Type B pancreatic cell (in vitro differentiated cells): ENCODE results near the gene STYX. TPM values are rescaled to one million over a fixed set of nuclear protein-coding genes. Genes with fewer than 3 reads are reported as not detected.

Source experiments
- DNase-seq: peaks from one replicate; pipeline ENCODE4 v3.0.0; 2021; ENCODE audit warnings: mixed read lengths; ENCODE audit not compliant: unreplicated experiment; ENCODE audit errors: extremely low spot score
- H3K27ac Mint-ChIP-seq: 2 replicates; pipeline ENCODE4 v1.8.0; 2021; ENCODE audit warnings: mild to moderate bottlenecking, mixed read lengths
- H3K27me3 Mint-ChIP-seq: 2 replicates; pipeline ENCODE4 v1.8.0; 2021; ENCODE audit warnings: mixed read lengths
- H3K36me3 Mint-ChIP-seq: 2 replicates; pipeline ENCODE4 v1.8.0; 2021; ENCODE audit warnings: mixed read lengths
- H3K4me1 Mint-ChIP-seq: one replicate; pipeline ENCODE4 v1.8.0; 2021; ENCODE audit warnings: mixed read lengths; ENCODE audit not compliant: unreplicated experiment
- H3K4me3 Mint-ChIP-seq: 2 replicates; pipeline ENCODE4 v1.8.0; 2021; ENCODE audit warnings: mild to moderate bottlenecking, mixed read lengths
- H3K9me3 Mint-ChIP-seq: 2 replicates; pipeline ENCODE4 v1.8.0; 2021; ENCODE audit warnings: mixed read lengths
- CTCF ChIP-seq: fragments of 200-600 bp; sonication (generic); conservative IDR thresholded peaks from 2 replicates; pipeline ENCODE4 v1.5.0; 2021; ENCODE audit warnings: antibody characterized with exemption, mild to moderate bottlenecking
- total RNA-seq: library from RNA; stranded (reverse); gene quantifications from 2 replicates; pipeline ENCODE4 v1.2.1, GENCODE V29; 2021; ENCODE audit warnings: low replicate concordance

STYX gene
- total RNA-seq, 1 donor from 2014 or later = 11.0 TPM

- H3K36me3 Mint-ChIP-seq = peaks cover 3% of the 10 kb centered on the region
- H3K27me3 Mint-ChIP-seq = no peaks in the 10 kb centered on the region
- H3K4me1 Mint-ChIP-seq = peaks cover 20% of the 10 kb centered on the region
- H3K9me3 Mint-ChIP-seq = no peaks in the 10 kb centered on the region
- no peak for TF ChIP-seq CTCF
- no peak for DNase-seq
- H3K4me3 Mint-ChIP-seq = no peak overlapping the region
- H3K27ac Mint-ChIP-seq = no peak overlapping the region
Measured at GRCh38 chr14:52786887-52787286, 56.9 kb downstream of the STYX start.

- no peaks in the 10 kb centered on the region for H3K27me3 Mint-ChIP-seq
- TF ChIP-seq CTCF = no peak
- DNase-seq = no peak
- peaks cover 3% of the 10 kb centered on the region for H3K36me3 Mint-ChIP-seq
- no peaks in the 10 kb centered on the region for H3K9me3 Mint-ChIP-seq
- H3K27ac Mint-ChIP-seq = no peak overlapping the region
- H3K4me3 Mint-ChIP-seq = peak overlapping the region; percentile 64
- H3K4me1 Mint-ChIP-seq = peaks cover 21% of the 10 kb centered on the region
Measured at GRCh38 chr14:52789118-52789517, 59.2 kb downstream of the STYX start.

GRCh38 chr14:52790011-52790755, 60.2 kb downstream of the STYX start:
- Mint-ChIP-seq H3K4me3 (peak overlapping the region; percentile 94), H3K9me3 (no peaks in the 10 kb centered on the region), H3K4me1 (peaks cover 21% of the 10 kb centered on the region), H3K36me3 (peaks cover 3% of the 10 kb centered on the region), H3K27me3 (no peaks in the 10 kb centered on the region), H3K27ac (peak overlapping the region; percentile 91)
- DNase-seq = no peak
- TF ChIP-seq CTCF = no peak

GRCh38 chr14:52790756-52791222, 60.8 kb downstream of the STYX start:
- H3K36me3 Mint-ChIP-seq = peaks cover 3% of the 10 kb centered on the region
- H3K27ac Mint-ChIP-seq = peak overlapping the region; percentile 91
- peaks cover 21% of the 10 kb centered on the region for H3K4me1 Mint-ChIP-seq

GRCh38 chr14:52791223-52792096, 61.5 kb downstream of the STYX start, which contains the start of gene GNPNAT1:
TSS of gene GNPNAT1 (minus strand) at chr14:52791607. CDS start at chr14:52784650, 6,957 bp downstream.
- Mint-ChIP-seq H3K36me3 (peaks cover 3% of the 10 kb centered on the region), H3K4me1 (peaks cover 21% of the 10 kb centered on the region), H3K27me3 (no peaks in the 10 kb centered on the region), H3K9me3 (no peaks in the 10 kb centered on the region), H3K4me3 (peak within 1 kb of the TSS; percentile 96), H3K27ac (peak within 1 kb of the TSS; percentile 97)
- no peak for TF ChIP-seq CTCF
- DNase-seq = peak; percentile 91

More at GRCh38 chr14:52790756-52791222, 60.8 kb downstream of the STYX start:
- Mint-ChIP-seq H3K27me3 (no peaks in the 10 kb centered on the region), H3K9me3 (no peaks in the 10 kb centered on the region), H3K4me3 (peak overlapping the region; percentile 94)
- no peak for DNase-seq
- TF ChIP-seq CTCF = no peak
